H54 (cell line): ENCODE measurements around the gene PCK1.

Experiments
- DNase-seq: peaks from one replicate; pipeline ENCODE4 v3.0.0; 2011; ENCODE audit warnings: low spot score, mixed read lengths; ENCODE audit not compliant: insufficient read length
- FAIRE-seq: peaks from 3 replicates; lab custom pipeline; 2011; peaks lifted over from hg19 to GRCh38; lab: Jason Lieb, UNC
- POLR2A ChIP-seq: IDR thresholded peaks from 2 replicates; pipeline ENCODE4 v1.6.1; 2011; ENCODE audit warnings: low read depth, mild to moderate bottlenecking, low read length

PCK1 gene

DNA sequence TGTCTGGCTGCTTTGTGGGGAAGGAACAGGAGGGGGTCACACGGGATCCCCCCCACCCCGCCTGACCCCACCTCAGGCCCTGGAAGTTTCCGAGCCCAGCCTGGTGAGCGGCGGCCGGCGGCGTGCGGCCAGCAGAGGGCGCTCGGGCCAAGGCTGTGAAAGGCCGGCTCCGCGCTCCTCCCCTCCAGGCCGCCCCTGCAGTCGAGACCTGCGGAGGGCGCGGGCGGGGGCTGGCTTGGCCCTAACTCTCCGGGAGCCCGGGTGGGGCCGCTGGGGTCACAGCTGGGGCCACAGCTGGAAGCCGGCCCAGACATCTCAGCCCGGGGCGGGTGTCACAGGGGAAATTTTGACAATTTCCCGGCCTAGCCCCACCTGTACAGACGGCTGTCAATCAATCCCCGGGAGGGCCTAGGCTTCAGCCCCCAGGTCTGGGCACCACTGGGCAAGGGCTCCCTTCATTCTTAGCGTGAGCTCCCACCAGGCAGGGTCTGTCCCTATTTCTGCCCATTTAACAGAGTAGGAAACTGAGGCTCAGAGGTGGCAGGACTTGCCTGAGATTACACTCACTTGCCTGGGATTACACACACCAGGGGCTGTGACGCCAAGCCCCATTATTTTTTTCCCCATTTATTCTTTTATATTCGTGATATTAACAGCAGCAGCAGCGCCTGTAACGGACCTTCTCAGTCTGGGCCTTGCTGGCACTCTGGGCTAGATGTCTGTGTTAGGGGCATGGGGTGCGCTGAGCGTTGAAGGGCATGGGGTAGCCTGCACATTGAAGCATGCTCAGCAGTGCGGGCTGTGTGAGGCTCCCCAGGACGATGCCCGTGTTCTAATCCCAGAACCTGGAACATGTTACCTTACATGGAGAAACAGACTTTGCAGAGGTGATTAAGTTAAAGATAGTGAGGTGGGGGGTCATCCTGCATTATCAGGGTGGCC lies 36.4 kb downstream of the PCK1 start:
- DNase-seq (peak; percentile 71), FAIRE-seq (no peak)
- no peak for TF ChIP-seq POLR2A

DNA sequence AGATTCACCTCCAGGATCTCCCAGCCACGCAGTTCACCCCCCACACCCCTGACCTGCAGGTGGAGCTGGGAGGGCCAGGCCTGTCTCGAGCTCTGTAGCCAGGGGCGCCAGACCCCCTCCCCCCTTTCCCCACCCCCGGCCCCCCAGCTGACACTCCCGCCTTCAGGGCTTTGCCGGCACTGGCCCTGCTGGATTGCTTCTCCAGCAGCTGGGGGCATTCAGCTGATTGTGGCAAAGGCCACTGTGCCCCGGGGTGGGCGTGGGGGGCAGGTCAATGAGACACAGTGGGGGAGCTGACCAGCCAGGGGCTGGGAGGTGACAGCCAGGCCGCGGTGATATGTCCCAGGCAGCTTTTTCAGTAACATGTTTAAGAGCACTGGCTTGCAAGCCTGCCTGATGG lies 37.1 kb downstream of the PCK1 start:
- FAIRE-seq: no peak
- no peak for TF ChIP-seq POLR2A
- DNase-seq: no peak

DNA sequence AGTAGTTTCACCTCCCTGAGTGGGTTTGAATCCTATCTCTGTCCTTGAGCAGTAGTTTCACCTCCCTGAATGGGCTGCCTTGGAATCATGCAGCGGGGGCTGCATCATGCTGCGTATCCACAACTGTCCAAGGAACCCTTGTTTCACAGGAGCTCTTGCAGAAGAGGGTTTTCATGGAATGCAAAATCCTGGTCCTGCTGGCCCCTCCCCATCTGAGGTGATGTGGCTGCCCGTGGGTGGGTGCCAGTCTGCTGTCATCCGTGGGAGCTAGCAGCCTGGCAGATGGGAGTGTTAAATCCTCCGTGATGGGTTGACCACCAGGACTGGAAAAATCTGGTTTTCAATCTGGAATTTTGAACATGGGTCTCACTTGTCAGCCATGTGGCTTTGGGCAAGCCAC lies 37.6 kb downstream of the PCK1 start:
- TF ChIP-seq POLR2A: no peak
- no peak for FAIRE-seq
- no peak for DNase-seq

DNA sequence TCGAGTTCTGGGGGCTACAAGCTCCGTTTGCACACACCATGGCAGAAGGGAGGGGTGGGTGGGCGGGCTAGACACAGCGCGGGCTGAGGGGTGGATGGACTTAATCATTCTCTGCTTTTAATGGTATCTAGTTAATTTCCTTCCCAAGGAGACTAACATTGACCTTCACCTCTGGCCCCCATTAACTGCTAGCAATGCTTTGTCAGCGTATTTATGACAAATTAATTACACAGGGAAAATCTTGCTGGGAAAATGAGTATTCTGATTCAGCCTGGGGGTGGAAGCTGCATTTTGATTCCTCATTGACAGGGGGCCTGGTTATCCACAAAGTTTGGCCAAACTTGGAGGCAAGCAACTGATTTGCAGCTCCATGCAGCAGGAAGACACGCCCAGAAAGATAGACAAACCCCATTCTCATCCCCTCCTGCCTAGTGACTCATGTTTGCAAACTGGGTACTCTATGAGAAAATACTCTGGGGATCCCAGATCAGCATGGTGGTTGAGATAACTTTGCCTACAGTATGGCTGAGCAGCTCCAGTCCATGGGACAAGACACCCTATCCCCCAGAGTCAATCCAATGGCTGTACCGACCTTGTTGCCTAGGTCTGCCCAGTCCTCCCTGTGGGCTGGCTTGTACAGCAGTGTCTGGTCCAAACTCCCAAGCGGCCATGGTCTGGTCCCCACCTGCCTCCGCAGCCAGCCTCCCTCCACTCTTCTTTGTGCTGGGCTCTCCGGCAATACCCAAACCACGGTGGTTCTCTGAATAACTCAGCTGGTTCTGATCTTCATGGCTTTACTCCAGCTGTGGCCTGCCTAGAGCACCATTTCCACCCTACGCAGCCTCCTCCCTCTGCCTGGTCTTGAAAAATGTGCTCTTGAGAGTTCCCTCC lies 39.7 kb downstream of the PCK1 start:
- DNase-seq: no peak
- no peak for FAIRE-seq
- TF ChIP-seq POLR2A: no peak

DNA sequence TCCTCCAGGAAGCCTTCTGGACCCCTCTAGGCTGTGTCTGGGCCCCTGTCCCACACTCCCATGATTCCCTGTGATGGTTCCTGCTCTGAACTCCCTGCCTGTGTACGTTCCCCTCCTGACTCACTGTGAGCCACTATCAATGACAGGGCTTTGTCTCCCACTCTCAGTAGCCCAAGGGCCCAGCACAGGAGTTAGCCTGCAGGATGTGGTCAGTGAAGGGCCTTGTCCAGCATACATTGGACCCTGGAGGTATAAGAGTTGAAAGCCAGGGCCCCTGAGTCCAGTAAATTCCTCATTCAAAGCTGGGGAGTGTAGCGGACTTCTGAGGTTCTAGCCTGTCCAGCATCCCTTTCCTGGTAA lies 40.3 kb downstream of the PCK1 start:
- TF ChIP-seq POLR2A: no peak
- DNase-seq: no peak
- FAIRE-seq: no peak

DNA sequence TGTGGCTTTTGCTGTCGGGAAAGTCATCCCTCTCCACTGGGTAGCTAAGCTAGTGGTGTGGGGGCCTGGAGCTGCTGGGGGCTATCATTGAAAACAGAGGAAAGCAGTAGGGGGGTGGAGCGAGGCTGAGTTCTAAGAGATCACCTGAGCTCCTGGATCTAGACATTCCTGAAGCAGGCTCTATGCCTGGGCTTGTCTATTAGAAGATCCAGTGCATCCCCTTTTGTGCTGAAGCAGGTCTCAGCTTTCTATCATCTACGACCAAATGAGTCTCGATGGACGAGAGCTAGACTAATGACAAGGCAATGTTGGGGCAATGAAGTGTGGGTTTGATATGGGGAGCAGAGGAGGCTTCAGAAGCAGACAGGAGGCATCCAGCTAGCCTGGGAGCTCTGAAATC lies 40.8 kb downstream of the PCK1 start:
- FAIRE-seq (no peak), DNase-seq (no peak)
- TF ChIP-seq POLR2A: no peak

DNA sequence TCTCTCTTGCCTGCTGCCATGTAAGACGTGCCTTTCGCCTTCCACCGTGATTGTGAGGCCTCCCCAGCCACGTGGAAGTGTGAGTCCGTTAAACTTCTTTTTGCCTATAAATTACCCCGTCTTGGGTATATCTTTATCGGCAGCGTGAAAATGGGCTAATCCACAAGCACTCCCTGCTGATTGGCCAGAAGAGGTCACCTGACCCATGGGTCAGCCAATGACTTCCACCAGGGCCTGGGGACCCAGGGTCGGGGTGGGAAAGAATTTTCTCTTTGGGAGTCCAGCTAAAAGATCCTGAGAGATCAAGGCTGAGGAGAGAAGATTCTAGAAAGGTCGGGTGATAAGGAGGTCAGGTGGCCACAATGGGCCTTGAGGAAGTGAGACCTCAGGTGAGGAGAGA lies 42.2 kb downstream of the PCK1 start:
- no peak for DNase-seq
- TF ChIP-seq POLR2A: no peak
- no peak for FAIRE-seq

DNA sequence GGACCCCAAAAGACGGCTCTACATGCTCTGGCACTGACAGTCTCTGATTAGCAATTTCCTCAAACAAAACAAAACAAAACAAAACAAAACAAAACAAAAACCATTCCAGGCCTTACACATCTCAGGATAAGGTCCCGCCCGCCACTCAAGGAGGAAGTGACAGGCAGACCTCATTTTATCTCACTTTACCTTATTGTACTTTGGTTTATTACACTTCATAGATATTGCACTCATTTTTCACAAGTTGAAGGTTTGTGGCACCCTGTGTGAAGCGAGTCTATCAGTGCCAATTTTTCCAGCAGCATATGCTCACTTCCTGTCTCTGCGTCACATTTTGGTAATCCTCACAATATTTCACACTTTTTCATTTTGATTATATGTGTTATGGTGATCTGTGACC lies 44.1 kb downstream of the PCK1 start:
- DNase-seq: no peak
- TF ChIP-seq POLR2A: no peak
- no peak for FAIRE-seq

DNA sequence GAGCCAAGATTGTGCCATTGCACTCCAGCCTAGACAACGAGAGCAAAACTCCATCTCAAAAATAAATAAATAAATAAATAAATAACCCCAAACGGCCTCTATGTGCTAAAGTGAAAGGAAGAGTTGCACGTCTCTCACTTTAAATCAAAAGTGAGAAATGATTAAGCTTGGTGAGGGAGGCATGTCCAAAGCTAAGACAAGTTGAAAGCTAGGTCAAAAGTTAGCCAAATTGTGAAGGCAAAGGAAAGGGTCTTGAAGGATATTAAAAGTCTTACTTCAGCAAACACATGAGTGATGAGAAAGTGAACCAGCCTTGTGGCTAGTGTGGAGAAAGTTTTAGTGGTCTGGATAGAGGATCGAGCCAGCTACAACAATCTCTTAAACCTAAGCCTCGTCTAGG lies 45.0 kb downstream of the PCK1 start:
- DNase-seq (no peak), FAIRE-seq (no peak)
- TF ChIP-seq POLR2A: no peak

DNA sequence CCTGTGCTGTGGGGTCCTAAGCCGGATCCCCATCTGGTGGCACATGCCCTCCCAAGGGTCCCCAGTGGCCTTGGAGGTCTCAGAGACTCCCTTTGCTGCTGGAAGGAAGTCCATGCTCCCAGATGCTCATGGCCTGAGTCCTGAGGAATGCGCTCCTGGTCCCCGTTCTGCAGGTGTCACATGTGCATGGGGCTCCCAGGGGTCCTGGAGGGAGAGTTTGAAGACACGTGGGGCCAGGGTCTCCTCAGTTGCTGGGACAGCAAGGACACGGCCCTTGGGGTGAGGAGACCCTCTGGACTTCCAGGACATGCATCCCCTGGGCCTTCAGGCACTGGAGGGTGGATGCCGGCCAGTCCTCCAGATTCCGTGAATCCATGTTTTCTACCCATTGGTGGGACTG lies 47.6 kb downstream of the PCK1 start:
- no peak for FAIRE-seq

DNA sequence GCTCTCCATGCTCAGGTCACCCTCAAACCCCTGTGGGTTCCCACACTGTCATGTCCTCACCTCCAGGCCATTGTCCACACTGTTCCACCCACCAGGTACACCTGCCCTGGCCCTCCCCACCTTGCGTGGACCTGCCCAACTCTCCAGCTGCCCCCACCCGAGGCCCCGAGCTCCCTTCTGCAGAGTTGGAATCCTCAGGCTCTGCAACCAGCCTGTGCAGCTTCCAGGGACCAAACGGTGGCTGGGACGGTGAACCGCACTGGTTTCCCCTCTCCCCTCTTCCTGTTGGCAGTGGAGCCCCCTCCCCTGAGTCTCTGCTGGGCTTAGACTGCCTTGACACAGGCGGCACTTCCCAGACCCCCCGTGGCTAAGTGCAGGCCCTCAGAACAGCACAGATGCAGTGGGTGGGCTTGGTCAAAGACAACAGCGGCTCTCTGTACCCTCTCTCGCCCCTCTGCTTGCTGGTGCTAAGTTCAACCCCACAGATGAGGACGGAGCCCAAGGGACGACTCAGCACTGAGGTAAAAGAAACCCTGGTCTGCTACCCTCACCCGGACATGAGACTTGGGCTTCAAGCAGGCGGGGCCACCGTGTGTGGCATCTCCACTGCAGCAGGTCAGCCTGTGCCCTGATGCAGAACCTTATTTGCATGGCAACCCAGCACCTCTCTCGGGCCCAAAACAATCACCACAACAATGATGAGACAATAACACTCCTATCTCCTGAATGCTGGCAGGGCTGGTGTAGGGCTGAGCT lies 48.4 kb downstream of the PCK1 start:
- FAIRE-seq (no peak), DNase-seq (no peak)
- TF ChIP-seq POLR2A: no peak

More for the DNA sequence above, 47.6 kb downstream of the PCK1 start:
- no peak for DNase-seq
- no peak for TF ChIP-seq POLR2A

DNA sequence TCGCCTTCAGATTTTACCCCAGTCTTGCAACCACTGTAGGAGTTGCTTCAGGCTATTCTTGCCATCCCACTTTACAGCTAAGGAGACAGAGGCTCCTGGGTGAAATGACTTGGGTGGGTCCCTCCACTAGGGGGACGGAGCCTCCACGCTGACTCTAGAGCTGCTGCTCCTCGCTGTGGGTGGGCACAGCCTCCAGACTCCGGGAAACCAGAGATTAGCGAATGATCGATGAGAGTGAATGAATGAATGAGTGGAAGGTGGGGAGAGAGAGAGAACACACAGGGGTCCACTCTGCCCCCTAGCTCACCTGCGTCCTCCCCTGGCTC lies 48.9 kb downstream of the PCK1 start:
- no peak for TF ChIP-seq POLR2A
- DNase-seq: no peak
- FAIRE-seq: no peak

DNA sequence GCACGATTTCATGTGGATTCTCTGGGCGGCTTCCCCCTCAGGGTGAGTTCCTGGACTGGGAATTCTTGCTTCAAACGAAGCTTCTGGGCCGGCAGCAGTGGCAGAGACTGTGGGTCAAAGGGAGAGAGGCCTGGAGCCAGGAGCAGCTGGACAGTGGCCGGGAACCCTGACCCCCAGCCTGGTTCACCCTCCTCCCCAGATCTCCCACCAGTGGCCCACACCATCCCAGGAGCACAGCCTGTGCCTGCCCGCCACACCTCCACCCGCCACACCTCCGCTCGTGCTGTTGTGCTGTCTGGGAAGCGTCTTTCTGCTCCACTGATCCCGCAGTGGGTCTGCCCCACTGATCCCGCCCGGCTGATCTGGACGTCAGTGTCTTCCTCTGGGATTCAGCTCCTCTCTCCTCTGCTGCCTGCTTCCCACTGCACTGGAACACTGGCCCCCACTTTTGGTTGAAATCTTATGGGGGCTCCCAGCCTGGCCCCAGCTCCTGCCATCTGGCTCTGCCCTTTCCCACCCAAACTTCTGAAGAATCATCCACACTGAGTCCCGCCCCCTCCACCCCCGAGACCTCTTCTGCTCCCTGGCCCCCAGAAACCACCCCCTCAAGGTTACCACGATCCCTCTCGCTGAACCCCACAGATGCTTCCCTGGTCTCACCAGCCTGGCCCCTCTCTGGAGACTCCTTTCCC lies 49.5 kb downstream of the PCK1 start:
- no peak for FAIRE-seq
- TF ChIP-seq POLR2A: no peak

More for the DNA sequence above, 49.5 kb downstream of the PCK1 start:
- no peak for DNase-seq
